OCI-LY7 (cell line): ENCODE data around the gene SH2D3A. TPM values are rescaled to one million over a fixed set of nuclear protein-coding genes. Genes with fewer than 3 reads are reported as not detected.

Source experiments
- BruUV-seq: library from RNA; stranded (reverse); fragments of 400-500 nt; replicated peaks from 2 replicates; lab custom pipeline; 2021; lab: Mats Ljungman, UMichigan
- CTCF ChIA-PET: fragments of 300-600 bp; sonication (Branson Sonifier 250); formaldehyde crosslinking; loops from one replicate; lab custom pipeline; 2022; ENCODE audit warnings: antibody characterized with exemption; ENCODE audit not compliant: unreplicated experiment; lab: Charles Lee
- POLR2A ChIA-PET: fragments of 300-600 bp; sonication (Branson Sonifier 250); formaldehyde crosslinking; loops from one replicate; lab custom pipeline; 2022; ENCODE audit warnings: antibody characterized with exemption; lab: Charles Lee
- DNase-seq: peaks from one replicate; pipeline ENCODE4 v3.0.0-alpha.2; 2015; ENCODE audit warnings: low spot score
- H2AFZ ChIP-seq: fragments of 200-600 bp; sonication (generic), shearing (Covaris generic); 2 replicates; pipeline ENCODE4 v1.6.1; 2014; ENCODE audit warnings: mild to moderate bottlenecking, antibody characterized with exemption, low read length, moderate library complexity
- H3K27ac ChIP-seq: fragments of 200-600 bp; sonication (generic); 2 replicates; pipeline ENCODE4 v1.5.1; 2014; ENCODE audit warnings: mixed run types, low read depth, mild to moderate bottlenecking, moderate library complexity, low read length, inconsistent platforms; ENCODE audit not compliant: poor library complexity, severe bottlenecking
- H3K36me3 ChIP-seq: fragments of 200-600 bp; sonication (generic); 2 replicates; pipeline ENCODE4 v1.6.1; 2014; ENCODE audit warnings: mild to moderate bottlenecking, antibody characterized with exemption, low read length, moderate library complexity, mixed read lengths; ENCODE audit not compliant: insufficient read depth
- H3K4me1 ChIP-seq: fragments of 200-600 bp; sonication (generic); 2 replicates; pipeline ENCODE4 v1.5.1; 2014; ENCODE audit warnings: mild to moderate bottlenecking, low read length; ENCODE audit not compliant: insufficient read depth, poor library complexity, severe bottlenecking
- H3K4me2 ChIP-seq: fragments of 200-600 bp; sonication (generic); 2 replicates; pipeline ENCODE4 v1.6.1; 2014; ENCODE audit warnings: mild to moderate bottlenecking, low read length
- H3K4me3 ChIP-seq: fragments of 200-600 bp; sonication (generic); 2 replicates; pipeline ENCODE4 v1.5.1; 2014; ENCODE audit warnings: mild to moderate bottlenecking, low read depth, low read length; ENCODE audit not compliant: poor library complexity, severe bottlenecking
- H3K79me2 ChIP-seq: fragments of 200-600 bp; sonication (generic); 2 replicates; pipeline ENCODE4 v1.6.1; 2016; ENCODE audit warnings: low read depth, mild to moderate bottlenecking, low read length, moderate library complexity, mixed read lengths; ENCODE audit not compliant: insufficient read depth
- H3K9me2 ChIP-seq: fragments of 200-600 bp; sonication (generic); 2 replicates; pipeline ENCODE4 v1.6.1; 2016; ENCODE audit warnings: mild to moderate bottlenecking, low read length, mixed read lengths; ENCODE audit not compliant: insufficient read depth
- H3K9me3 ChIP-seq: fragments of 200-600 bp; sonication (generic); 2 replicates; pipeline ENCODE4 v1.6.1; 2014; ENCODE audit warnings: mild to moderate bottlenecking, mixed run types, low read length, mixed read lengths
- H4K20me1 ChIP-seq: fragments of 200-600 bp; sonication (generic); 2 replicates; pipeline ENCODE4 v1.6.1; 2014; ENCODE audit warnings: mild to moderate bottlenecking, antibody characterized with exemption, low read length, moderate library complexity, mixed read lengths; ENCODE audit not compliant: insufficient read depth
- CTCF ChIP-seq: fragments of 200-600 bp; sonication (generic); conservative IDR thresholded peaks from 2 replicates; pipeline ENCODE4 v1.5.1; 2014; ENCODE audit warnings: mild to moderate bottlenecking, antibody characterized with exemption, low read length, moderate library complexity, mixed read lengths
- EZH2phosphoT487 ChIP-seq: fragments of 200-600 bp; sonication (generic); IDR thresholded peaks from 2 replicates; pipeline ENCODE4 v1.6.1; 2018; ENCODE audit warnings: low read depth, borderline replicate concordance, mild to moderate bottlenecking, mixed run types, antibody characterized with exemption, low read length, moderate library complexity, mixed read lengths
- intact Hi-C: fragments of 100-400 bp; cut with micrococcal nuclease; formaldehyde crosslinking; loops from one replicate; pipeline ENCODE4 v1.10.0; 2022; ENCODE audit not compliant: unreplicated experiment
- total RNA-seq, 2 experiments: library from RNA; depleted of rRNA in 1 of 2; stranded (reverse); fragments of >200 nt in 1 of 2; shearing (Covaris generic) in 1 of 2; gene quantifications; 2 replicates each; pipeline ENCODE4 v1.2.3, GENCODE V29; 2014 to 2022

The SH2D3A gene
- total RNA-seq, 2 experiments from 2014 or later = 7.8 to 13.3 TPM

- Histone ChIP-seq H3K9me3 (no peaks in the 10 kb centered on the region; the same call in 1 of the 2 replicates), H2AFZ (no peak overlapping the region), H3K9me2 (no peaks in the 10 kb centered on the region), H3K4me3 (no peak overlapping the region), H3K4me1 (peaks cover 52% of the 10 kb centered on the region), H3K36me3 (peaks cover 57% of the 10 kb centered on the region), H3K4me2 (0 out of 2 replicates have a peak overlapping the region, but pooled peaks have one; percentile 17), H4K20me1 (no peaks in the 10 kb centered on the region), H3K79me2 (peaks cover 89% of the 10 kb centered on the region), H3K27ac (peak overlapping the region; percentile 43)
- intact Hi-C loops = no loop called here
- POLR2A ChIA-PET = interaction anchor here (0.6 kb wide), 1 partner anchor 13 kb away, joined by 4 read pairs; no protein-coding TSS in a partner anchor
- BruUV-seq = no TSS peak
- DNase-seq = no peak
- TF ChIP-seq CTCF (no peak), EZH2phosphoT487 (no peak)
- CTCF ChIA-PET = interaction anchor here (0.6 kb wide), 1 partner anchor 21 kb away, joined by 3 read pairs; no protein-coding TSS in a partner anchor
These were observed 29.0 kb upstream of the SH2D3A start for GRCh38 chr19:6796278-6796677.

- Histone ChIP-seq H2AFZ (no peak overlapping the region), H4K20me1 (no peaks in the 10 kb centered on the region), H3K9me3 (no peaks in the 10 kb centered on the region; the same call in 1 of the 2 replicates), H3K9me2 (no peaks in the 10 kb centered on the region), H3K4me3 (no peak overlapping the region), H3K36me3 (peaks cover 71% of the 10 kb centered on the region), H3K4me2 (no peak overlapping the region), H3K27ac (no peak overlapping the region), H3K79me2 (peaks cover 97% of the 10 kb centered on the region), H3K4me1 (peaks cover 37% of the 10 kb centered on the region)
- no TSS peak for BruUV-seq
- ChIA-PET POLR2A (no interaction called here), CTCF (no interaction called here)
- DNase-seq = no peak
- intact Hi-C loops = no loop called here
- TF ChIP-seq EZH2phosphoT487 (no peak), CTCF (no peak)
These were observed 27.6 kb upstream of the SH2D3A start for GRCh38 chr19:6794686-6795431.

GRCh38 chr19:6793973-6794372 is 26.7 kb upstream of the SH2D3A start:
- intact Hi-C loops = no loop called here
- BruUV-seq = no TSS peak
- no peak overlapping the region for H3K27ac ChIP-seq
- peaks cover 77% of the 10 kb centered on the region for H3K36me3 ChIP-seq
- H4K20me1 ChIP-seq = no peaks in the 10 kb centered on the region
- no peak overlapping the region for H3K4me3 ChIP-seq
- ChIA-PET POLR2A (no interaction called here), CTCF (no interaction called here)
- no peak overlapping the region for H3K4me2 ChIP-seq
- H3K4me1 ChIP-seq = peaks cover 29% of the 10 kb centered on the region
- H3K9me2 ChIP-seq = no peaks in the 10 kb centered on the region
- no peak overlapping the region for H2AFZ ChIP-seq
- H3K9me3 ChIP-seq = no peaks in the 10 kb centered on the region; the same call in 1 of the 2 replicates
- TF ChIP-seq CTCF (no peak), EZH2phosphoT487 (no peak)
- DNase-seq = no peak
- H3K79me2 ChIP-seq = peaks cover 91% of the 10 kb centered on the region
